NCI-H2081 (cell line): ENCODE data around the gene BCL2L14.

Source experiments
- DNase-seq, 2 experiments: peaks; one replicate each; lab custom pipeline; 2025; lab: John Stamatoyannopoulos, UW

Gene BCL2L14

DNA sequence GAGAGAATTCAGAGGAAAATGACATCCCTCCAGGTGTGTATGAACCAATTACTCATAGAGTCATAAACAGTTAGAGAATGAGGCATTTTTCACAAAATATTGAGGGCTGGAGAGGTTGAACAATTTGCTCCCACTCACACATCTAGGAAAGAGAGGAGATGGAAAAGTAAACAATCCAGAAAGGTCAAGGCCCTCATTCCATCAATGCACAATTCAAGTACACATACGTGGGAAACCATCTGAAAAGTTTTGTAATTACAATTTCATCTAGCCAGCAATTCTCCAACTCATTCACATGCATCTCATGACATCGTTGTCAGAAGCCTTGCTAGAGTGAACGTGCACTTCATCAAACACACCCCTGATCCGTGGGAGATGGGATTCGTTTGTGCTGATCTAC lies 15.7 kb upstream of the BCL2L14 start:
- no peak for DNase-seq

DNA sequence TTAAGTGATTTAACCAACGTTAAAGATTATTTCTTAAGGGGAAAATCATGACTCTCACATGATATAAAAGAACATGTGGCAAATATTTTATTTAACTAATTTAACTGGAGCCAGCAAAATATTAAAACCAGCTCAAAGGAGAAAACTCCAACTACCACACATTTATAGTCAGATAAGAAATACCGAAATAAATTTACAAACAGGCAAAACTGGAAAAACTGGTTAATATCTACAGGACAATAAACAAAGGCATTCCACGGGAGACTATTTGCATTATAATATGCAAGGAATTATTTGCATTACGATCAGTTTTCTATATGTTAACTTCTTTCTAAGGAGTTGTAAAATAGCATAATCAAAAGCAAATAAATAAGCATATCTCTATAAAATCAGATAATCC lies 13.8 kb upstream of the BCL2L14 start:
- DNase-seq = no peak

DNA sequence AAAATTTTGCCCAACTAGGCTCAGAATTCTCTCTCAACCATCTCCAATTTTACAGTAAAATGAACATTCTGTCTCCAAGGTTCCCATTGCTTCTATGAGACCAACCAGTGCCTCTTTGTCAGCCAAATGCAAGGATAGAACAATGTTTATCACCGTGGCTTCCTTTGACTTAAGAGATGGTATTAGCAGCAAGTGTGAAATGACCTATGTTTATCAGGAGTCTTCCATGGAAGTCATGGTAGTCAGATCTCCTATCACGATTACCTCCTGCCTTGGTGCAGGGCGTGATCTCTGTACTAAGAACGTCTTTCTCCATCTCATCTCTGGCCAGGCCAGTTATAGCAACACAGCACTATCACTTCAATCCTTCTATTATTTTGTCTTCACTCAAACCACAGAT lies 6.1 kb upstream of the BCL2L14 start:
- no peak for DNase-seq

- DNase-seq = no peak
Measured at GRCh38 chr12:12068751-12069150, 2.0 kb upstream of the BCL2L14 start.

- no peak for DNase-seq
Measured at GRCh38 chr12:12069821-12070548, 754 bp upstream of the BCL2L14 start.

- DNase-seq = no peak
Measured at GRCh38 chr12:12072064-12072760, 1.5 kb downstream of the BCL2L14 start.

- DNase-seq = no peak
Measured at GRCh38 chr12:12079291-12079690, 8.6 kb downstream of the BCL2L14 start.

DNA sequence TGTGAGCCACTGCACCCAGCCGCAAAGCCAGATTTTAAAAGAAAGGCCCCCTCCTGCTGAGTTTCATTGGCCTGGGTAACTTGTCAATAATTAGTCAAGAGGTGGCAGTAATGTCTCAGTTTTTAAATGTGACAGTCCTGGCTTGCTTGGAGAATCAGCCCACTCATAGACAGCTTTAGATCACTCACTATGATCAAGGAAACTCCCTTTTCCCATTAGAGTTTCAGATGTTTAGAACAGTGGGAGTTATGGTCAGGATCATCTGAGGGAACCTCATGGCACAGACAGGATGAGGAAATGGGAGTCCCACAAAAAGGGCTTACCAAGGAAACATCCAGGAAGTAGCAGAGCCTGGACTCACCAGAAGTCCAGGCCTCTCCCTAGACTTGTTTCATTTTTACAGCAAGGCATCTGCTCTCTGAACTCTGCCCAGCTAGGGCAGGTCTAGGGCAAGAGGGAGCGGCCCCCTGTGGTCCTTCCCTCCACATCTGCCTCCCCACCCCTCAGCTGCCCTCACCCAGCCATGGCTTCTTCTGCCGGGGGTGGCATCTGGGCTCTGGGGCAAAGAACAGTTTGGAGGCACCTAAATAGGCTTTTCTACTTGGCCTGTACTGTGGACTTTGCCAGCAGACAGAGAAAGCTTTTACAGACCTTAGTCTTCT lies 11.2 kb downstream of the BCL2L14 start:
- peak; percentile 24 to 66 for DNase-seq

- no peak for DNase-seq
Measured at GRCh38 chr12:12083688-12084087, 12.9 kb downstream of the BCL2L14 start.

- no peak for DNase-seq
Measured at GRCh38 chr12:12086362-12086761, 15.6 kb downstream of the BCL2L14 start.

DNA sequence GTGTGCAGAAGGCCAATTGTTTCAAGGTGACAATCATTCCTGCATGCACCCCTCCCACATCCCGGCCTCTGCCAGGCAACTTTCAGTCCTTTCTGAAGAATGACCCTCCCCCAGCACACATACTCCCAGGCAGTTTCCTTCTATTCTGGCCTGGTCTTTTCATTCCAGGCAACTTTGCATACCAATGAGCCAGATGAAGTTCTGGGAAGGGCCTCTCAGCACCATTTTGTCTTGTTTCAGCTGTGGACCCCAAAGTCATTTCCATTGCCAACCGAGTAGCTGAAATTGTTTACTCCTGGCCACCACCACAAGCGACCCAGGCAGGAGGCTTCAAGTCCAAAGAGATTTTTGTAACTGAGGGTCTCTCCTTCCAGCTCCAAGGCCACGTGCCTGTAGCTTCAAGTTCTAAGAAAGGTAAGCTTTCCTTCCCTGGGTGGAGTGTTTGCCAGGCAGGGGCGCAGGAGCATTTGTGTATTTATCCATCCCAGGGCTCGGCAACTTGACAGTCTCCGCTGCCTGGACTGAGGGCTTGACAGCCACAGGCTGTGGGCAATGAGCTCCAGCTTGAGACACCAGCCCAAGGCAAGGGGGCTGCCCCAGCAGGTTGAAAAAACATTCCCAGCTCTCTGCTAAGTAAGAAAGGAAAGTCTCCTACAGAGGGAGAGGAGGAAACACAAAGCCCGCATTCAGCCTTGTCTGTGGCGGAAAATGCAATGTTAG lies 16.4 kb downstream of the BCL2L14 start:
- DNase-seq = no peak

GRCh38 chr12:12087693-12088034 lies 16.9 kb downstream of the BCL2L14 start:
- no peak for DNase-seq

GRCh38 chr12:12088147-12088546 lies 17.4 kb downstream of the BCL2L14 start:
- DNase-seq = no peak

GRCh38 chr12:12088761-12089160 lies 18.0 kb downstream of the BCL2L14 start:
- no peak for DNase-seq

- DNase-seq = no peak
Measured at GRCh38 chr12:12091071-12091470, 20.3 kb downstream of the BCL2L14 start.

DNA sequence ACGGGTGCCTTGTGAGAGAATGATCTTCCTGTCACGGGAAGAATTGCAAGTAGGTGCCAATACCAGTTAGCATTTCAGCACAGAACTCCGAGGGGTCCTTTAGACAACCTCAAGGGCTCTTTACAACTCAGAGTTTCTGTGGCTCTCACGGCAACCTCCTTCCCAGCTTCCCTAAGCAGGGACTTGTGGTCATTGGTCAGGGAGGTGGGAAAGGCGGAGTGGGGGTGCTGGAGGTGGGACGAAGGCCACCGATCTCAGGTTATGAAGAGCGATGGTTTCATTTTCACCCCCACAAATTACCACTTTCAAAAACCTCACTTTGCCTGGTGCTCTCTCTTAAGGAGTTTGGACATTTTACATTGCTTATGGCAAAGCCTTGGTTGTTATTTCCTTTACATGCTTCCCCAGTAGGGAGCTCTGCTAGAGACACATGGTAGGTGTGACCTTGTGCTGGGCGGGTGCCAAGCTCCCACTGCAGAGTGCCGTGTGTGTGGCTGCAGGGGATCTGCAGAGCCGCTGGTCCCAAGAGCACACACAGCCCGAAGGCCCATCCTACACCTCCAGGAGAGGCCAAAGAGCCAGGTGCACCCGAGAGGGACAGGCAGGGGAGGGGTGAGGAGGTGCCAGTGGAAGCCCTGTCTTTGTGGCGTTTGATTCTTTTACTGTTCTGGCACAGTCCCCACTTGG lies 21.4 kb downstream of the BCL2L14 start:
- DNase-seq = peak; percentile 44 to 83

DNA sequence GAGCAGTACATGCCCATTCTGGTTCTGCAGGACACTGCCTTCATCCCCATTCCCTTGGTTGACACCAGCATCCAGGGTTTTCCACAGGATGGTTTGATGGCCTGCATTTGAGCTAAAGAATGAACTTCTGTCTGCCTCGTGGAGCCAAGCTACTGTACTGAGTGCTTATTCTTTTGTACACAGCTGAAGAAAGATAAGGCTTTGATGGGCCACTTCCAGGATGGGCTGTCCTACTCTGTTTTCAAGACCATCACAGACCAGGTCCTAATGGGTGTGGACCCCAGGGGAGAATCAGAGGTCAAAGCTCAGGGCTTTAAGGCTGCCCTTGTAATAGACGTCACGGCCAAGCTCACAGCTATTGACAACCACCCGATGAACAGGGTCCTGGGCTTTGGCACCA lies 23.7 kb downstream of the BCL2L14 start:
- no peak for DNase-seq

DNA sequence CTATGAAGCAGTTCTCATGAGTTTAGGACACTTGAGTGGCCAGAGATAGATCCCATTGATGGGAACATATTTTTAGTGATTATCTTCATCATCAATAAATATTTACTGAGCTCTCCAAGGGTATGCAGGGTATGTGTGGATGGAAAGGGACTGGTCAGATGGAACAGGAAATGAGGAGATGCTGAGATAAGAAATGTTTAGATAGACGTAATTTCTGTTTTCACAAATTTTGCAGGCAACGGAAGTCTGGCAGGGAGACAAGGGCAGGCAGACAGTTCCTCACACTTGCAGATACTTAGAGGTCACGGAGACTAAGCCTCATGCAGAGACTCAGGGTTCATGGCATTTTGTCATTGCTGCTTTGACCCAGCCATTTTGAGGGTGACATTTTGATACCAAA lies 24.3 kb downstream of the BCL2L14 start:
- DNase-seq = no peak

- no peak for DNase-seq
Measured at GRCh38 chr12:12097891-12098690, 27.4 kb downstream of the BCL2L14 start.

- DNase-seq = no peak
Measured at GRCh38 chr12:12098691-12099015, 27.9 kb downstream of the BCL2L14 start.

GRCh38 chr12:12099102-12099501 lies 28.4 kb downstream of the BCL2L14 start:
- no peak for DNase-seq
